KOPT-K1 (cell line): Measurements from ENCODE around the gene PDE7B.

Source experiments
- H3K27ac ChIP-seq: fragments of 200-600 bp; sonication (generic); 2 replicates; pipeline ENCODE4 v1.5.1; 2016; ENCODE audit warnings: antibody characterized with exemption, mild to moderate bottlenecking, low read depth, low read length; ENCODE audit not compliant: poor library complexity, severe bottlenecking
- H3K36me3 ChIP-seq: fragments of 200-600 bp; sonication (generic); 2 replicates; pipeline ENCODE4 v1.5.1; 2017; ENCODE audit warnings: antibody characterized with exemption, mild to moderate bottlenecking, low read length, moderate library complexity; ENCODE audit not compliant: insufficient read depth
- H3K9me3 ChIP-seq: fragments of 200-600 bp; sonication (generic); 2 replicates; pipeline ENCODE4 v1.5.1; 2017; ENCODE audit warnings: antibody characterized with exemption, low read length, mild to moderate bottlenecking; ENCODE audit not compliant: insufficient read depth, poor library complexity, severe bottlenecking

PDE7B gene

GRCh38 chr6:135993361-135993760 is 141.9 kb downstream of the PDE7B start:
- H3K9me3 ChIP-seq: no peaks in the 10 kb centered on the region
- no peak overlapping the region for H3K27ac ChIP-seq
- H3K36me3 ChIP-seq: no peaks in the 10 kb centered on the region

DNA sequence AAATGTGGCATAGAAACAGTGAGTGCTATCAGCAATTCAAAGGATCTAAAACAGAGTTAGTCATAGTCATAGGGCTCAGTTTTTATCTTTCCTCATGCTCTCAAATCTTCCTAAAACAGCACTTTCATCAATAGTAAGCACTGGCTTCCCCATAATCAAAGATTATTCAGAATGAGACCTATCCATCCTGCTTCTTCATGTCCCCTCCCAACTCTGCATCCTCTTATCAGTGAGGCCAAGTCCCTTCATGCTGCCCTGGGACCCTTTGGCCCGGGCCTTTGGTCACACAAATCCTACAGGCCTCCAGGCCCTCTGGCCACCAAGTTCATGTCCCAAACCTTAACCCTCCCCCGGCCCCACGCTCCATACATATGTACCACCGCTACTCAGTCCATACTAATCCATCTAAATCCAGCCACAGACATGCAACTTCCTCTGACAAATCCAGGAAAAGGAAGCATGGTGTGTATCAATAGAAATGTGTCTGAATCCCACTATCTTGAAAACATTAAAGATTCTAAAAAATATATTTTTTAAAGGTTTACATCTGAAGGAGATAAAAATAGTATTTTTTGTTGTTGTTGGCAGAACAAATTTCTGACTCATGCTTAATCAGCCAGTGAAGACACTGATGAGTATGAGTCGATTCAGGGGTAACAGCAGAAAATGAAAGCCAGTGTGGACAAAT is 143.5 kb downstream of the PDE7B start:
- Histone ChIP-seq H3K27ac (no peak overlapping the region), H3K9me3 (no peaks in the 10 kb centered on the region), H3K36me3 (no peaks in the 10 kb centered on the region)

DNA sequence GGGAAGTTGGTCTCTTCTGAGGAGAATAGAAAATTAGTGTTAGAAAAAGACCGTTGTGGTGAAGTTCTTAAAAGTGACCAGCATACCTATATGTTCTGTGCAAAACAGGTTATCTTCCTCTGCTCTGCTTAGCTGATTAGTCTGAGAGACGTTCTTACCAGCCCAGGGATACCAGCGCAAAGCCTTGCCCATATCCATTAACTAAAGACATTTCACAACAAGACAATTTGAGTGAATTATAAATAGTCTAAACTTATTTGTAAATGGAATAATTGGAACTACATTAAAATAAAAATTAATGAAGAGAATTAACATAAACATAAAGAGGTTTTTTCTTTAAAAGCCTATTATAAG is 144.0 kb downstream of the PDE7B start:
- Histone ChIP-seq H3K27ac (no peak overlapping the region), H3K36me3 (no peaks in the 10 kb centered on the region)

GRCh38 chr6:135996668-135997067 is 145.2 kb downstream of the PDE7B start:
- H3K27ac ChIP-seq: no peak overlapping the region

More for the DNA sequence above, 144.0 kb downstream of the PDE7B start:
- H3K9me3 ChIP-seq: no peaks in the 10 kb centered on the region

GRCh38 chr6:135999393-135999792 is 147.9 kb downstream of the PDE7B start:
- H3K9me3 ChIP-seq: no peaks in the 10 kb centered on the region
- no peaks in the 10 kb centered on the region for H3K36me3 ChIP-seq
- no peak overlapping the region for H3K27ac ChIP-seq

More at GRCh38 chr6:135996668-135997067, 145.2 kb downstream of the PDE7B start:
- Histone ChIP-seq H3K36me3 (no peaks in the 10 kb centered on the region), H3K9me3 (no peaks in the 10 kb centered on the region)

GRCh38 chr6:136007345-136007744 is 155.8 kb downstream of the PDE7B start:
- no peaks in the 10 kb centered on the region for H3K9me3 ChIP-seq

GRCh38 chr6:136011475-136011874 is 160.0 kb downstream of the PDE7B start:
- H3K9me3 ChIP-seq: no peaks in the 10 kb centered on the region
- no peaks in the 10 kb centered on the region for H3K36me3 ChIP-seq
- H3K27ac ChIP-seq: no peak overlapping the region

More at GRCh38 chr6:136007345-136007744, 155.8 kb downstream of the PDE7B start:
- Histone ChIP-seq H3K36me3 (no peaks in the 10 kb centered on the region), H3K27ac (no peak overlapping the region)

DNA sequence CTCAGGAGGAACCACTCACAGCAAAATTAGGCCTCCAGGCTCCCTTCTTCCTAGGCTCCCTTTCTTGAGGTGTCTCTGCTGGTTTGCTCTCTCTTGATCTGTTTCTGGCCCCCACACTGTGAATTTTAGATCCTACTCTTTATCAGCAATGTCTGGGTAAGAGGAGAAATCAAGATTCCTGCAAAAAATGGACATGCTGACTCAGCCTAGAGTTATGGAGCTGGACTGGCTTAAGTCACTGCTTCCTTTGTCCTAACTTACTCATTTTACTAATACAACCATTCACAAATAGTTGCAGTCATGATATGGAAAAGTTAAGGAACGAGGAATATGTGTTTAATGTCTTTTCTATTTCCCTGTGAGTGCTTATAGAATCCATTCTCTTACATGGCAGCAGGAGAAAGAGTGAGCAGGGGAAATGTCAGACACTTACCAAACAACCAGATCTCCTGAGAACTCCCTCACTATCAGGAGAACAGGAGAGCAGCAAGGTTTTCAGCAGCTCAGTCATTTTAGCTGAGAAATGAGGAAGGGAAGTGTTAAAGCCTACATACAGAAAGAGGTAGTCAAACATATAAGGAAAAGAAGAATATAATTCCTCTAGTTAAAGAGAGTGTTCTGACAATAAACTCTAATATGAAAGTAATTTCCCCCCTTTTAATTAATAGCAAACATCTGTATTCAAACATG is 160.8 kb downstream of the PDE7B start:
- Histone ChIP-seq H3K36me3 (no peaks in the 10 kb centered on the region), H3K9me3 (no peaks in the 10 kb centered on the region), H3K27ac (no peak overlapping the region)

- Histone ChIP-seq H3K36me3 (no peaks in the 10 kb centered on the region), H3K9me3 (no peaks in the 10 kb centered on the region), H3K27ac (no peak overlapping the region)
Measured at GRCh38 chr6:136012943-136013342, 161.4 kb downstream of the PDE7B start.

DNA sequence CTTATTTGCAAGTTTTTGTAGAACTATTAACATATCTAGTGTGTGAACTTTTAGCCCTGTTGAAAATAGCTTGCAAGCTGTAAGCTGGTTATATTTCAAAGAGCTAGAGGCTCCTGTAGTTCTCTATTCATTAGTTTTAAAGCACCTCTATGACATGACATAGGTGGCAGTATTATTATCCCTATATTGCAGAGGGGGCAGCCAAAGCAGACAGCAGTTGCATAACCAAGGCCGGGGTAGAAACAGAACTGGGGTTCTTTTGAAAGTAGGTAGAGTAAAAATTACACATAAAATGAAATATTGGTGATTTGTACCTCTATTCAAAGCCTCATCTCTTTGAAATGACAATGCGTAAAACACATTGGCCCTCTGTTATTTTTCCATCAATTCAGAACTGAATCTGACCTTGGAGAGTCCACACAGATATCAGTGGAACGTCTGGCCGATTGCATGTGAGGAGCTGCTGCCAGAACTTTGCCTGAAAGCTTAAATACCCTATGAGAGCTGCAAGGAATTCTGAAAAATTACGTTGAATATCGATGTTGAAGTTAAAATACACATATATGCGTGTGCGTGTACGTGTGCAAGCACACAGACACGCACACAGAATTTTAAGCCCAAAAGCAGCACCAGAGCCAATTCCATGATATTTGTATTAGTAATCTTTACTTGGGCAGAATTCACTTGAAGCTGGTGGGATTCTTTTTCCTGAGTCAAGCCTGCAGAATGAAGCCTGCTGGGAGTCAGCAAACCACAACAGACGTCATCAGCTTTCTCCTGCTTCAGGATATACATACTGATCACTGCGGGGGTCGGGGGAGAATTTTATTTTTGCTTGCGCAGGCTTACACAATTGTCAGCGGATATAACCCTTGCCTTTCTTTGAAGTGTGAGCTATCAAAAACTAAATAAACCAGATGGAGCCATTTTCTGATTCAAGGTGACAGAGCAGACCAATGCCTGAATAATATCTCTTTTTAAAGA is 163.2 kb downstream of the PDE7B start:
- H3K9me3 ChIP-seq: no peaks in the 10 kb centered on the region
- H3K27ac ChIP-seq: no peak overlapping the region
- H3K36me3 ChIP-seq: no peaks in the 10 kb centered on the region

GRCh38 chr6:136015531-136015930 is 164.0 kb downstream of the PDE7B start:
- Histone ChIP-seq H3K27ac (no peak overlapping the region), H3K36me3 (no peaks in the 10 kb centered on the region), H3K9me3 (no peaks in the 10 kb centered on the region)

DNA sequence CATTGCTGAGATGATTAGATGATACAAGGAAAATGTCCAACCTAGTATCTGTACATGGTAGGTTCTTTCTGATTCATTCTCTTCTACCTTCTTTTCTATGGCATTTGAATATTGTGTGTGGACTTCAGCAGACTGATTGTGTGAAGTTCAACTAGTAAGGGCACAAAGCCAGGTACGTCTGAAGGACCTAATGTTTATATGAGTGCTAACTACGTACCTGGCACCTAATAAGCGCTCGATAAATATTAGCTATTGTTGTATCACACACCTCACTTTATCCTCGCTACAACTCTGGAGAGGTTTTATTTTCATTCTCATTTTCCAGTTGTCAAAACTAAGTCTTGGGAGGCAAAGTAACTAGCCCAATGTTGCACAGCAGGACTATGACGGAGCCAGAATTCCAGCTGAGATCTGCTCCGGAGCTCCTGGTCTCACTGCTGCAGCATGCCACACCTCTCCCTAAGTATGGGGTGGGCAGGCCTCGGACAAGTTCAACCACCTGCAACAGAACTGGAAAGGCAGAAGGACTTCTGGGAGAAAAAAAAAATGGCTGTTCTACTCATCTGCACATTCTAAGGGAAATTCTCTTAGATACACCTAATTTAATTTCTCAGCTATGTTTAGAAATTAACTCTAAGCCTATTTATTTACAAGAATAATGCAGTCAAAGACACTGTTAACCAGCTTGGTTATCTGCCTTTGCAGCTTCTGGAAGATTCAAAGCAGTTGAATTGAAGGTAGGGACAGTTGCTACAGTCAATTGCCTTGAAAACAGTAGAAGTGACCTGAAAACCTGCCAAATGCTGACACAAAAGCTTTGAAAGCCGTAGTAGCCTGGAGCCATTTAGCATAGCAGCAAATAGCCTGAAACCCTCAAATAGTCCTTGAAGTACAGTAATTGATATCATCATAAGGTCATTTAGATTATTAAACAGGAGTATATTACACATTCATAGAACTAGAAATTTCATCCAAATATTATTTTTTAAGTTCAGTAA is 165.0 kb downstream of the PDE7B start:
- no peak overlapping the region for H3K27ac ChIP-seq
- H3K36me3 ChIP-seq: no peaks in the 10 kb centered on the region
- no peaks in the 10 kb centered on the region for H3K9me3 ChIP-seq

DNA sequence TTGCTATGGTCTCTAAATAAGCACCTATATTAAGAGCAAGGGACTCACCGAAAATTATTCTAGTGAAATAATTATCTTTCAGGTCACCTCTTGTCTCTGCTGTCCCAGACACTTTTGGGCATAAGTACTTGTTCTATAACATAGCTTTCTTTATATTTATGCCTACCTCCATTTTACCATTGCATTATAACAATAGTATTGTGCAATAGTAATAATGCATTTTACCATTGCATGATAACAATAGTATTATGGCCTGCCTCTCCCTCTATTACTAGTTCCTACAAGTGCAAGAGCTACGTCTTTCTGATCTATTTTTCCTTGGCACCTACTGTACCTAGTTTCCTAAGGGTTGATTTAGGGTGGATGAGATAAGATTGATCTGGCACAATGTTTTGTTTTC is 169.2 kb downstream of the PDE7B start:
- Histone ChIP-seq H3K36me3 (no peaks in the 10 kb centered on the region), H3K9me3 (no peaks in the 10 kb centered on the region), H3K27ac (no peak overlapping the region)

DNA sequence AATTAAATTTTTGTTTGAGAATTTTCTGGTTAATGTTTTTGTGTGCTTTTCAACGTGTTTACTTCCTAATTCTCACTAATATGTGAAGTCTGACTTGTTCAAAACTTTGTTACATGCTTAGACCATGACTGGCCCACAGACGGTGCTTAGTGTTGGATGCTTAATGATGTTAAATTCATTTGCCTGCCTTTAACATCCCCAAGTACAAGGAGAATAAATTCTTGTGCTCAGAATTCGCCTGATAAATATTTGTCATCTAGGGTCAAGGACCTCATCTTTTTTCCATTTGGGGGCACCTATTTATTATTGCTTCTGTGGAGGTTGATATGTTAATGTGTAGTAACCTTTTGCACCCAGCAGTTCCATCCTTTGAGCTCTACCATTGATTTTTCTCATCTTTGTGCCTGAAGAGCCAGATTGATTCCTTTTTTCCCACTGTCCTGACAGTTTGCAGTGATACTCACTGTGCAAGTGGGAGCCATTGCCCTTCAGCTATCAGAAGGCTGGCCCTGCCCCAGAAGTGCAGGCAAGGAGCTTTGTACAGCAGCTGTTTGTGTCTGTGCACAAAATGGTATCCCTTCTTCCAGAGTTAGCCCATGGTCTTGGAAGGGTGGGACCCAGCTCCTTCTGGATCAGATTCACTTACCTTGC is 170.8 kb downstream of the PDE7B start:
- Histone ChIP-seq H3K36me3 (no peaks in the 10 kb centered on the region), H3K27ac (no peak overlapping the region), H3K9me3 (no peaks in the 10 kb centered on the region)
